ENCODE data around the gene CUL5.

CUL5 gene

DNA sequence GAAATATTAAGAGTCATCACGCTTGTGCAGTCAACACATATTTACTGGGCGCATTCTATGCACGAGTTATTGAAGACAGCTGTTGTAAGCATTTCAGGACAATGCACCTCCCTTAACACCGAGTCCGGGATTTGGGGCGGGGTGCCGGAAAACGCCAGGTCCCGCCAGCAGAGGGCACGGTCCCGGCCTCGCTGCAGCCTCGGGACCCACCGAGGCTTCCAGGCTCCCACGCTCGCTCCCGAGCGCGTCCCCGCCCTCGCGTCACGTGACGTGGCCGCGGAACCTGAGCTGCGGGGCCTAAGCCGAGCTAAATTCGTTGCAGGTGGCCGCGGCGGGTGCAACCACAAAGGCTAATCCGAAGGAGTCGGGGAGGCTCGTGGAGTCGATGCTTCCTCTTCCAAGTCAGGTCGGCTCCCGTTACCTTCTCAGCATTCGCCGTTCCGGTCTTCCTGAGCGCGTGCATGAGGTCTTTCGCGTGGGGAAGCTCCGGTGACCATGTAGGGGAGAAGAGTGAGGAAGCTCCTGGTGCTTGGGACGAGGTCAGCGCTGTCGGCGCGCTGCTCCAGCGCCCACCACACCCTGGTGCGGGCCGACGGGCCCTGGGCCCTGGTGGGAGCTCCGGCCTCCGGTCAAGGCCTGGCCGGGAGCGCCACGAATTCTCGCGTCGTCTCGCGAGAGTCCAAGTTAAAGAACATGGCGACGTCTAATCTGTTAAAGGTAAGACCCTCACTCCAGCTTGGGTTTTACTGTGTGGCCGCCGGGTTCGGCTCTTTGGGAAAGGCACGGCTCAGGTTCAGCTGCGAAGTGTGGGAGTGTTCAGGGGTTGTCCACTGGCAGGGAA, at the start of gene CUL5:
Gene CUL5, plus strand, starts transcription at position 243 of the 841 bp plus-strand sequence. Its CDS starts 451 bp downstream, at position 694.
- DNase-seq: peak; percentile 89 to 90

DNA sequence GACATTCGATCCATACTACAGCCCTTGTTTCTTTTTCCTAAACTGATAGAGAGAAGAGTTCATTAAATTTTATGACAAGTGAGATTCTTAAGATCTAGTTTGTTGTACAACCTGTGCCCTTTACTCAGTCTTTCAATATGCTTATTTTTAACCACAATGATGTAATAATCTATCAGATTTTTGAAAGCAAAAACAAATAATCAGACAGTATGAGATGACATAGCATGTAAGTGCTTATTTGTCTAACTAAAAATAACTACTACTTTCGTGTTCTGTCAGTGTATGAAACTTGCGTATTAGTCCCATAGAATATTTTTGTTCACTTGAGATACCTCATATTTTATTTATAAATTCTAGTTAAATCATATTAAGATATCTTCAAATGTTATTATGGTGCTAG, 47.2 kb upstream of the CUL5 start:
- DNase-seq: no peak

DNA sequence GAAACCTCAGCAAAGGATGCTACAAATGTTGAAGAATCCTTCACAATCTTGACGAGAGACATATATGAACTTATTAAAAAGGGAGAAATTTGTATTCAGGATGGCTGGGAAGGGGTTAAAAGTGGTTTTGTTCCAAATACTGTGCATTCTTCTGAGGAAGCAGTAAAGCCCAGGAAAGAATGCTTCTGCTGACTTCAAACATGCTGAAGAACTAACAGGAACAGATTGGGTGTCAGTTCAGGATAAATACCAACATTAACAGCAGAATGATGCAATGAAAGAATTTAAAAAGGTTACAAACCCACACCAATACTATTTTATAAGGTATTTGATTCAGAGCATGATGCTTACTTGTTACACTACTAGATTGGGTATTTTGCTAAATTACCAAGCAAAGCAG, 46.5 kb upstream of the CUL5 start:
- no peak for DNase-seq

DNA sequence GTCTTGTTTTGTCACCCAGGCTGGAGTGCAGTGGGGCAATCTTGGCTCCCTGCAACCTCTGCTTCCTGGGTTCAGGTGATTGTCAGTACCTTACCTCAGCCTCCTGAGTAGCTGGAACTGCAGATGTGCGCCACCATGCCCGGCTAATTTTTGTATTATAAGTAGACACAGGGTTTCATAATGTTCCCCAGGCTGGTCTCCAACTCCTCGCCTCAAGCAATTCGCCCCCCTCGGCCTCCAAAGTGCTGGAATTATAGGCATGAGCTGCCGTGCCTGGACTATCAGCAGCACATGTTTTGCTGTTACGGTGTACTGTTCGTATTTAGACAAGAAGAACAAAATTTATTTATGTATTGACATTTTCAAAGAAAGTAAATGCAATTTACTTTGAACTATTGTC, 45.6 kb upstream of the CUL5 start:
- no peak for DNase-seq

DNA sequence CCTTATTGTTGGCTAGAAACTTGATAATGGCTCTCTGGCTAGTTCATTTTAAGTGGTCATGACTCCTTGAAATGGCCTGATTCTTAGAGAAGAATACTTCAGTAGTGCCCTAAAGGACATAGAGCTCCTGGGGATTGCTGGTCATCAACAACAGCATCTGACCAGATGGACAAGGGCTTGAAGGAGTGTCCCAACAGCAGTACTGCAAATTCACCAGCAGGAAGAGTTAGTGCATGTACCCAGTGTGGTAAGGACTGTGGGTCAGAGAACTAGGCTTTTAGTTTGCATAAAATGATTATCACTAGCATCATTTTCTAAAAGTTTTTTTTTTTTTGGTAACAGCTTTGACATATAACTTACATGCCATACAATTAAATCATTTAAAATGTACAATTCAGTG, 39.5 kb upstream of the CUL5 start:
- DNase-seq: no peak

DNA sequence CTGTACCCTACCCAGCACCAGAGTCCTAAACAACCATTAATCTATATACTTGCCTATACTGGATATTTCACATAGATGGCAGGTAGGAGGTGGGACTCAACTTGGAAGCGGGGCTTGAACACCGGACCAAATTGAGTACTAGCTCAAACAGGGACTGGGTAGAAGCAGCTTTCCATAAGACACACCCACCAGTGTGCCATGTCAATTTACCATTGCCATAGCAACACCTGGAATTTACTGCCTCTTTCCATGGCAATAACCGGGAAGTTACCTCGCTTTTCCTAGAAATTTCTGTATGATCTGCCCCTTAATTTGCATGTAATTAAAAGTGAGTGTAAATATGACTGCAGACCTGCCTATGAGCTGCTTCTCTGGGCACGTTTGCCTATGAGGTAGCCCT, 38.6 kb upstream of the CUL5 start:
- DNase-seq: no peak

DNA sequence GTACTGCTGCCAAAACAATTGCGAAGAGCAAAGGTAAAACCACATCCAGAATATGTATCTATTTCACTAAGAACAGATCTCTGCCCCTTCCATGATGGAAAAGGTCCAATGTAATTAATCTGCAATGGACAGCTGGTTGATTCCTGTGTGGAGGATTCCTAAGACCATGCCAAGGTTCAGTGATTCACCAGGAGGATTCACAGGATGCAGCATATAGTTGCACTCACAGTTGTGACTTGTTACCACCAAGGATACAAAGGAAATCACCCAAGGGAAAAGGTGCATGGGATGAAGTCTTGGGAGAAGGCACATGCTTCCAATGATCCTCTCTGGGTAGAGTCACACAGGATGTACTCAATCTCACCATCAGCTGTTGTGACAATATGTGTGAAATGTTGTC, 35.1 kb upstream of the CUL5 start:
- DNase-seq: no peak

DNA sequence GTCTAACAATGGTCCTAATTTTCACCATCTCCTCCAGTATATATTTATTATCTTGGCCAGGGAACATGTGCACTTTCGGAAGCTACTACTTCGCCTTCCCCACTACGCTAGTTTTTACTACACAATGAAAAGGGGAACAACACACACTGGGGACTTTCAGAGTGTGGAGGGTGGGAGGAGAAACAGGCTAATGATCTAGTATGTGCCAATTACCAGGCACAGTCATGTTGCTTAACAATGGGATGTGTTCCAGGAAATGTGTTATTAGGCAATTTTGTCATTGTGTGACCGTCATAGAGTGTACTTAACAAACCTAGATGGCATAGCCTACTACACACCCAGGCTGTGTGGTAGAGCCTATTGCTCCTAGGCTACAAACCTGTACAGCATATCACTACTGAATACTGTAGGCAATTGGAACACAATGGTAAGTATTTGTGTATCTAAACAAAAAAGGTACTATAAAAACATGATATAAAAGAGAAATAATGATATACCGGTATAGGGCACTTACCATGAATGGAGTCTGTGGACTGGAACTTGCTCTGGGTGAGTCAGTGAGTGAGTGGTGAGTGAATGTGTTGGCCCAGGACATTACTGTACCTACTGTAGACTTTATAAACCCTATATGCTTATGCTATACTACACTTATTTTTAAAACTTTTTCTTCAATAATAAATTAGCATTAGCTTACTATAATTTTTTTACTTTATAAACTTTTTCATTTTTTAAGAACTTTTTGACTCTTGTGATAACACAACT, 20.1 kb upstream of the CUL5 start:
- DNase-seq: peak in 1 of 2 donors; percentile 42

DNA sequence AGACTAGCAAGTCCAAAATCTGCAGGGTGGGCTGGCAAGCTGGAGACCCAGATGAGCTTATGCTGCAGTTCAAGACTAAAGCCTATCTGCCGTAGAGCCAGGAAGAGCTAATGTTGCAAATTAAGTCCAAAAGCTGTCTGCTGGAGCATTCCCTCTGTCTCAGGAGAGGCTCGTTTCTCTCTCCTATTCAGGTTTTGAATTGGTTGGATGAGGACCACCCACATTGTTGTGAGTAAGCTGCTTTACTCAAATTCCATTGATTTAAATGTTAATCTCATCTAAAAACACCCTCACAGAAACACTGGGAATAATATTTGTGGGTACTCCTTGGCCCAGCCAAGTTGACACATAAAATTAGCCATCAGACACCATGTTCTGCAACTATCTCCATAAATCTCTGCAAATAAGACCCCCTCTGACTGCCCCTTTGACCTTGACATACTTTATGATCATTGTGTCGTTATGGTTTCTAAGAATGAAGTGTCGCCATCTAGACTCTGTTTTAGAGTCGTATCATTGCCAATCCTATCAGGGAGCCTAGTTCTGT, 16.8 kb upstream of the CUL5 start:
- no peak for DNase-seq

DNA sequence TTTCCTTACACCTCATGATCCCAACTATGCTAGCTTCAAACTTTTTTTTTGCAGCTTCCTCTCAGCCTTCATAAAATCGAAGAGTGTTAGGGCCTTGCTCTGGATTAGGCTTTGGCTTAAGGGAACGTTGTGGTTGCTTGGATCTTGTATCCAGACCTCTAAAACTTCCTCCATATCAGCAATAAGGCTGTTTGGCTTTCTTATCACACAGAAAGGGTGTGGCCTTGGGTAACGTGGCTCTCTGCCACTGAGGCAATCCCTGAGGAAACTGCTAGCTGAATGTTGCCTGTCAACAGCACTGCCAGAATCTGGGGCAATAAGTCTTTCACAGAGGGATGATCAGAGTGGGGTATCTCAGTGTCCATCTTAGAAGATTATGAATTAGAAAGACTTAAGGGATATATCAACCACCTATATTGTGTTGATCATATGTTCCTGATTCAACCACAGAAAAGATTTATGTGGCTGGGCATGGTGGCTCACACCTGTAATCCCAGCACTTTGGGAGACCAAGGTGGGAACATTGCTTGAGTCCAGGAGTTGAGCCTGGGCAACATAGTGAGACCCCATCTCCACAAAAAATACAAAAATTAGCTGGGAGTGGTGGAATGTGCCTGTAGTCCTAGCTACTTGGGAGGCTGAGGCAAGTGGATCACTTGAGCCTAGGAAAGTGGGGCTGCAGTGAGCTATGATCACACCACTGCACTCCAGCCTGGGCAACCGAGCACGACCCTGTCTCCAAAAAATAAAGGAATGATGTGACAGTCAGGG, 12.5 kb upstream of the CUL5 start:
- DNase-seq: no peak

DNA sequence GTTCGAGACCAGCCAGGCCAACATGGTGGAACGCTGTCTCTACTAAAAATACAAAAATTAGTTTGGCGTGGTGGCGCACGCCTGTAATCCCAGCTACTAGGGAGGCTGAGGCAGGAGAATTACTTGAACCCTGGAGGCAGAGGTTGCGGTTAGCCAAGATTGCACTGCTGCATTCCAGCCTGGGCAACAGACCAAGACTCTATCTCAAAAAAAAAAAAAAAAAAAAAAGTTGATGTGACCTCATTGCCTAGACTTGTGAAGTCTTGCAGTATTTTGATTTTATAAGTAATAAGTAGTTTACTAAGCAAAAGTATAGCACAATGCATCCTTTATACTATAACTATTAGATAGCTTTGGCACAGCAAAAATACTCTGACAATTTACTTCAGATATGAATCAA, 9.9 kb upstream of the CUL5 start:
- no peak for DNase-seq

DNA sequence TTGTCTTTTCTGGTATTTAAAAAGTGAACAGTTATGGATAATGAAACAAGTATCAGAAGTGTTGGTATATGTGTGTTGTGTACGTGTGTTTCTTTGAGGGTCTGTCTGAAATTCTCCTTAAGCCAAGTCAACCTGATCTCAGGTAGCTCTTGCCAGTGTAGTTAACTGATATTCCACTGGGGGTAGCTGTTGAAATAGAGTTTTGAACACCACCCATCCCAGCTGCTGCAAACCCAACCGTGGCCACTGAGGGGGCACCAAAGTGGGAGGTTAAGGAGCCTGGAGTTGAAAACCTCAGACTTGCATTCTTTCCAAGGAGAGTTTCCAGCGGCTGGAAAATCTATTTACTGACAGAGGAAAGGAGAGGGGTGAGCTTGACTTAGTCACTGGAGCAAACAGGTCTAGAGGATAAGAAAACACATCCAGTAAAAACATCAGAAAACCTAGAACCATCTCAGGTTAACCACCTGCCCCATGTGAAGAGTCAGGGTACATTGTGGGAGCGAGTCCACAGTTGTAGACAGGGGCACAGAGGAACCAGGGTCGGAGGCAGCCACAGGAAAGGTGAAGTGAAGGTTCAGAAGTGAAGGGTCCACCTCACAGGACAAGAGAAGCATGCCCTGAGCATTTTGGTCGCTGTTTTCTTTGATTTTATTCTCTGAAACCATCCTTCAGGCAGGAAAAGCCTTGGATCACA, 8.8 kb upstream of the CUL5 start:
- peak; percentile 3 to 40 for DNase-seq

DNA sequence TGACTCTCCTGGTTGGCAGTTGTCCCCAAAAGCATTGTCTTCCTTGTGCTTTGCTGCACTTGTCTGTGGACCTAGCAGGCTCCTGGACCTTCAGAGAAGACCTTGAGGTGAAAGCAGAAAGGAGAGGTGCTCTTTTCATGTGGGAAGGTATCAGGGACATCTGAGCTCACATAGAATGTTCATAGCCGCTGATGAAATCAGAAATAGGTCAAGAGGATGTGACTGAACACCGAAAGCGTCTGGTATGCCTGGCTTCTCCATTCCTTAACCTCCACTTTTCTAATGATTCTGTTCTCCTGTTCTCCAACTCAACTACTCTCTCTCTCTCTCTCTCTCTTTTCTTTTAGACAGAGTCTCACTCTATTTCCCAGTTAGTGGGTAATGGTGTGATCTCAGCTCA, 6.2 kb upstream of the CUL5 start:
- DNase-seq: no peak

DNA sequence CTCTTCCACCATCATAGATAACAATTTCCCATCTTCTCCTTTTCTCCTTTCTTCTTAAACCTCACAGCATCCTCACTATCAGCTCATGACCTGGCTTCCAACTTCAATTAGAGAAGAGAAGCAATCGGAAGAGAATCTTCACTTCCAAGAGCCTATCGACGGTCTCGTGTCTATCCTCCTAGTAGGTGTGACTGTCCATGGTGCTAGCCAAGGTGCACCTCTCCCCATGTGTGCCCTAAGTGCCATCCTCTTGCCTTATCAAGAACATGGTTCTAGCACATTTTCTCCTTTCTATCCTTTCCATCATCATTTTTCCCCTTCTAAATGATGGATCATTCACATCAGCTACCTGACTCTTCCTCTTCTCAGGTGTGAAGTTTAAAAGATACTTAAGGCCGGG, 5.1 kb upstream of the CUL5 start:
- DNase-seq: no peak

DNA sequence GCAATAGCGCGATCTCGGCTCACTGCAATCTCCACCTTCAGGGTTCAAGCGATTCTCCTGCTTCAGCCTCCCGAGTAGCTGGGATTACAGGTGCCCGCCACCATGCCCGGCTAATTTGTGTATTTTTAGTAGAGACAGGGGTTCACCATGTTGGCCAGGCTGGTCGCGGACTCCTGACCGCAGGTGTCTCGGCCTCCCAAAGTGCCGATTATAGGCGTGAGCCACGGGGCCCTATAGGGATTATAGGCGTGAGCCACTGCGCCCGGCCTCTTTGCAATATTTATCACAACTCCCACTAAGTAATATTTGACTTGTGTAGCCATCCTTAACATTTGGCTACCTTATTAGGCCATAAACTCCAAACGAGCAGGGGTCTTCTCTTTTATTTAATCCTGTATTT, 879 bp upstream of the CUL5 start:
- DNase-seq: no peak

DNA sequence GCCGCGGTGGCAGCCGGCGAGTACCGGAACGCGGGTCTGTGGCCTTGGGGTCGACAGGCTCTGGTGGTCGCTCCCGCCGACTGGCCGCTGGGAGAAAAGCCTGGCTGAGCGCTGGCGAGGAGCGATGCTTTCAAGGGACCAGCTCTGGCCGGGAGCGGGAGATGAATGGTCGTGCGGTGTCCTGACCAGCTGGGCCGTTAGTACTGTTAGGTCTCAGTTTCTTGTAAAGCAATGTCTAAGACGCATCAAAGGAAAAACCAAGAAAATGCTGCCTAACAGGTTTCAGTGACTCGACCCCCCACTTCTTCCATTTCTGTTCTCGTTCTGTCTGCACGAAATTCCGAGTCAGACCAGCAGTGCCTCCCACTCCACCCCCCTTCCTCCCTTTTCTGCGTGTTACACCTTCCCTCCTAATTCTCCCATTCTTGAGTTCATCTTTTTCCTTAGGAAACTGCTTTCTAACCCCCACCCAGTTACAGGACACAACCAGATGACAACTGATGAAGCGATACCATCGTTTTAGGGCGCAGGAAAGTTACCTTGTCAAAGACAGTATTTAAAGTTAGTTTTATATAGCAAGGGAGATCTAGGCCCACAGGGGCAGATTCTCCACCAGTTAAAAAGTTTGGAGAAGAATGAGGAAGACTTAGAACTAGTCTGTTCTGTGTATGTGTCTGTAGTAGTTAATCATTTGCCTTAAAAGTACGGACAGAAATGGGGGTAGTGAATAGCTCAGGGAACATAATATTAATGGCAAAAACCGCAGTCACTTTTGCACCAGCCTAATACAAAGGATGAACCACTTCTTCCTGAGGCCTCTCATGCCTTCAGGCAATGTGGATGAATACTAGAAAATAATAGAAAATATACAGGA, 1.0 kb downstream of the CUL5 start:
- DNase-seq: peak in 1 of 2 donors; percentile 7

DNA sequence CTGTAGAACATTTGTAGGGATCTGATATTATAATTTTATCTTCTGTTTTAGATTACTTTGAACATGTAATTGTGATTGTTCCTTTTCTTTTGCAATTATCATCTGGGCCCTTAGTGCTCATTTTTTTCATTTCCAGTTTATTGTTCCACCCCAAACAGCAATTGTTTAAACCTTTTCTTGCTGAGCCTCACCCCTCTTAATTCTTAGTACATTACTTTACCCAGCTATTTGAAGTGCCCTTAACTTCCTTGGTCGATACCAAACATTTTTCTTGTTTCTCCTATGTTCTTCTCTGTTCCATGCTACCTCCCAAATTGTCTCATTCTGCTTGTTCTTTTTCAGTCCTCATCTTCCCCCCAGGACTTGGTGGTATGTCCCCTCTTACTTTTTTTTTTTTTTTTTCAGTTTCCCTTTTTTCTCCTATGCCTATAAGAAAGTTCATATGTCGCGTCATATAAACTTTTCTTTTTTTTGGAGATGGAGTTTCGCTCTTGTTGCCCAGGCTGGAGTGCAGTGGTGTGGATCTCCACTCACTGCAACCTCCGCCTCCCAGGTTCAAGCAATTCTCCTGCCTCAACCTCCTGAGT, 3.5 kb downstream of the CUL5 start:
- DNase-seq: no peak

DNA sequence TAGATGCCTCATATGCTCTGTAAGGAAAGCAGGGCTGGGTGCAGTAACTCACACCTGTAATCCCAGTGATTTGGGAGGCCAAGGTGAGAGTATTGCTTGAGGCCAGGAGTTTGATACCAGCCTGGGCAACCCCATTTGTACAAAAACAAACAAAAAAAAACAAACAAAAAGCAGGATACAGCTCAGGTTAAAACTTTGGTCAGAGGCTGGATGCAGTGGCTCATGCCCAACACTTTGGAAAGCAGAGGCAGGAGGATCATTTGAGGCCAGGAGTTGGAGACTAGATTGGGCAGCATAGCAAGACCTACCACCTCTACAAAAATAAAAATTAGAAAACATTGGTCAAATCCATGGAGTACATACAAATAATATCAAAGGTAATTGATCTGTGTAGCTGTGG, 7.9 kb downstream of the CUL5 start:
- DNase-seq: no peak

DNA sequence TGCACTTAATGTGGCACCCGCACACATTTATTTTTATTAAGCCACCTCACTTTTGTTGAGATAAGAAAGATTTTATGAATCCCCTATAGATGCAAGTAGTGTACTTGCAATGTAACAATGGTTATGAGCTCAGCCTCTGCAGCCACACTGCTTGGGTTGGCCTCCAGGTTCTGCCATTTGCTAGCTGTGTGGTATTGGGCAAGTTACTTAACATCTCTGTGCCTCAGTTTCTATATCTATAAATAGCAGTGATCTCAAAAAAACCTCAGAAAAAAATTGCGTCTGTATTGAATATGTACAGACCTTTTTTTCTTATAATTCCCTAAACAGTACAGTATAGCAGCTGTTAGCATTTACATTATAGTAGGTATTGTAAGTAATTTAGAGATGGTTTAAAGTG, 10.0 kb downstream of the CUL5 start:
- no peak for DNase-seq

DNA sequence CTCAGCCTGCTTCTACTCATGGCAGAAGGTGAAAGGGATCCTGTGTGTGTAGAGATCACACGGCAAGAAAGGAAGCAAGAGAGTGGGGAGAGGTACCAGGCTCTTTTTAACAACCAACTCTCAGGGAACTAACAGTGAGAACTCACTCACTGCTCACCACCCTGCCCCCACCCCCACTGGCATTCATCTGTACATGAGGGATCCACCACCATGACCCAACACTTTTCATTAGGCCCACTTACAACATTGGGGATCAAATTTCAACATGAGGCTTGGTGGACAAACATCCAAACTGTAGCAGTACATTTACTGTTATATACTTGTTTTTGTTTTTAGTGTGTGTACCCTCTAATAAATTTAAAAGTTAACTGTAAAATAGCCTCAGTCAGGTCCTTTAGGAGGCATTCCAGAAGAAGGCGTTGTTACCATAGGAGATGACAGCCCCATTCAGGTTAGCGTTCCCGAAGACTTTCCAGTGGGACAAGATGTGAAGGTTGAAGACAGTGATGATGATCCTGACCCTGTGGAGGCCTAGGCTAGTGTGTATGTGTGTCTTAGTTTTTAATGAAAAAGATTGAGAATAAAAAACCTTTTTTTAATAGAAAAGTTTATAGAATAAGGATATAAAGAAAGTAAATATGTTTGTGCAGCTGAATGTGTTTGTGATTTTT, 11.3 kb downstream of the CUL5 start:
- no peak for DNase-seq
